IMR-90 (cell line): Measurements from ENCODE around the gene CCDC88B. TPM values are rescaled to one million over a fixed set of nuclear protein-coding genes. Genes with fewer than 3 reads are reported as not detected.

Source experiments
- ATAC-seq: fragments of 200-7000 bp; cut with Tn5 transposase; 2 replicates; pipeline ENCODE4 v1.9.1; 2020; ENCODE audit warnings: low read depth, mild to moderate bottlenecking, moderate library complexity
- BruUV-seq: library from RNA; stranded (reverse); fragments of 400-500 nt; replicated peaks from 2 replicates; lab custom pipeline; 2021; lab: Mats Ljungman, UMichigan
- CTCF ChIA-PET: fragments of 300-600 bp; formaldehyde crosslinking; extraction: SDS; loops from one replicate; lab custom pipeline; 2021; ENCODE audit warnings: antibody characterized with exemption; lab: Yijun Ruan, JAX
- POLR2A ChIA-PET: fragments of 300-600 bp; sonication (Branson Sonifier 250); formaldehyde crosslinking; loops from one replicate; lab custom pipeline; 2022; ENCODE audit warnings: antibody characterized with exemption; ENCODE audit not compliant: unreplicated experiment; lab: Charles Lee
- DNase-seq: peaks from one replicate; pipeline ENCODE4 v3.0.0; 2013
- H2AFZ ChIP-seq: replicated peaks from 2 replicates; pipeline ENCODE3; 2013; ENCODE audit warnings: low read length, mild to moderate bottlenecking; ENCODE audit not compliant: poor library complexity
- H2AK5ac ChIP-seq: 2 replicates; pipeline ENCODE4 v1.6.1; 2013; ENCODE audit warnings: low read depth, low read length, inconsistent platforms
- H2AK9ac ChIP-seq: replicated peaks from 2 replicates; pipeline ENCODE3; 2013; ENCODE audit warnings: mild to moderate bottlenecking, low read depth, low read length, moderate library complexity; ENCODE audit not compliant: poor library complexity
- H2BK120ac ChIP-seq: 2 replicates; pipeline ENCODE4 v1.6.1; 2013; ENCODE audit warnings: low read depth, low read length, inconsistent platforms
- H2BK15ac ChIP-seq: 3 replicates; pipeline ENCODE4 v1.6.1; 2013; ENCODE audit warnings: low read depth, low read length, inconsistent platforms
- H2BK20ac ChIP-seq: 2 replicates; pipeline ENCODE4 v1.6.1; 2013; ENCODE audit warnings: low read depth, mild to moderate bottlenecking, inconsistent platforms, low read length, moderate library complexity
- H2BK5ac ChIP-seq: 2 replicates; pipeline ENCODE4 v1.6.1; 2013; ENCODE audit warnings: mild to moderate bottlenecking, low read depth, low read length, inconsistent platforms; ENCODE audit not compliant: poor library complexity, severe bottlenecking
- H3K14ac ChIP-seq: replicated peaks from 2 replicates; pipeline ENCODE4 v1.6.1; 2013; ENCODE audit warnings: low read depth, low read length, inconsistent platforms
- H3K18ac ChIP-seq: 2 replicates; pipeline ENCODE4 v1.6.1; 2013; ENCODE audit warnings: low read depth, low read length, control low read depth
- H3K23ac ChIP-seq: 2 replicates; pipeline ENCODE4 v1.6.1; 2013; ENCODE audit warnings: low read depth, low read length, inconsistent platforms
- H3K27ac ChIP-seq: 2 replicates; pipeline ENCODE4 v1.5.1; 2013; ENCODE audit warnings: mild to moderate bottlenecking, control low read depth, low read length; ENCODE audit not compliant: insufficient read depth
- H3K27me3 ChIP-seq: 2 replicates; pipeline ENCODE4 v1.6.1; 2013; ENCODE audit warnings: low read length; ENCODE audit not compliant: control insufficient read depth, insufficient read depth
- H3K36me3 ChIP-seq: 2 replicates; pipeline ENCODE4 v1.6.1; 2013; ENCODE audit warnings: low read length, mixed read lengths; ENCODE audit not compliant: control insufficient read depth, insufficient read depth
- H3K4ac ChIP-seq: 2 replicates; pipeline ENCODE4 v1.6.1; 2013; ENCODE audit warnings: low read depth, low read length, inconsistent platforms
- H3K4me1 ChIP-seq: 2 replicates; pipeline ENCODE4 v1.6.1; 2013; ENCODE audit warnings: low read length, mixed read lengths; ENCODE audit not compliant: control insufficient read depth, insufficient read depth
- H3K4me2 ChIP-seq: 2 replicates; pipeline ENCODE4 v1.6.1; 2013; ENCODE audit warnings: low read depth, mild to moderate bottlenecking, control low read depth, low read length, moderate library complexity
- H3K4me3 ChIP-seq: 2 replicates; pipeline ENCODE4 v1.5.1; 2013; ENCODE audit warnings: low read depth, mild to moderate bottlenecking, control low read depth, low read length, moderate library complexity; ENCODE audit not compliant: insufficient read depth
- H3K56ac ChIP-seq: 2 replicates; pipeline ENCODE4 v1.6.1; 2013; ENCODE audit warnings: low read length, inconsistent platforms; ENCODE audit not compliant: insufficient read depth; ENCODE audit errors: extremely low read depth
- H3K79me1 ChIP-seq, 2 experiments: 2 replicates each; pipeline ENCODE4 v1.6.1; 2013; ENCODE audit warnings: low read length in 2 of 2, inconsistent platforms in 1 of 2, low read depth in 1 of 2
- H3K9ac ChIP-seq: 2 replicates; pipeline ENCODE4 v1.6.1; 2013; ENCODE audit warnings: low read depth, low read length, control low read depth
- H3K9me1 ChIP-seq: 2 replicates; pipeline ENCODE4 v1.6.1; 2013; ENCODE audit warnings: low read length, inconsistent platforms; ENCODE audit not compliant: insufficient read depth
- H3K9me3 ChIP-seq: 2 replicates; pipeline ENCODE4 v1.6.1; 2013; ENCODE audit warnings: low read length; ENCODE audit not compliant: control insufficient read depth, insufficient read depth
- H4K20me1 ChIP-seq: 2 replicates; pipeline ENCODE4 v1.6.1; 2013; ENCODE audit warnings: low read length, inconsistent platforms; ENCODE audit not compliant: insufficient read depth
- H4K5ac ChIP-seq: 2 replicates; pipeline ENCODE4 v1.6.1; 2013; ENCODE audit warnings: mild to moderate bottlenecking, low read depth, low read length, control low read depth
- H4K8ac ChIP-seq, 2 experiments: 2 replicates each; pipeline ENCODE4 v1.6.1; 2013; ENCODE audit warnings: low read depth in 2 of 2, low read length in 2 of 2, control low read depth in 1 of 2, inconsistent platforms in 1 of 2
- H4K91ac ChIP-seq: 2 replicates; pipeline ENCODE4 v1.6.1; 2013; ENCODE audit warnings: low read depth, low read length, inconsistent platforms; ENCODE audit not compliant: insufficient read depth
- BHLHE40 ChIP-seq: fragments of 150-350 bp; IDR thresholded peaks from 2 replicates; pipeline ENCODE4 v1.6.1; 2016; ENCODE audit warnings: mild to moderate bottlenecking, low read depth, low read length
- CEBPB ChIP-seq: IDR thresholded peaks from 2 replicates; pipeline ENCODE4 v1.6.1; 2012; ENCODE audit warnings: low read depth, low read length, improper control_type of control experiment
- CHD1 ChIP-seq: IDR thresholded peaks from 2 replicates; pipeline ENCODE4 v1.6.1; 2012; ENCODE audit warnings: low read depth, low read length, improper control_type of control experiment
- FOS ChIP-seq: fragments of 150-350 bp; IDR thresholded peaks from 2 replicates; pipeline ENCODE4 v1.6.1; 2016; ENCODE audit warnings: low read depth, low read length
- MAFK ChIP-seq: IDR thresholded peaks from 2 replicates; pipeline ENCODE4 v1.6.1; 2012; ENCODE audit warnings: low read depth, low read length, improper control_type of control experiment
- MAZ ChIP-seq: IDR thresholded peaks from 2 replicates; pipeline ENCODE4 v1.6.1; 2012; ENCODE audit warnings: low read depth, mild to moderate bottlenecking, low read length, improper control_type of control experiment, moderate library complexity, borderline replicate concordance
- MXI1 ChIP-seq: IDR thresholded peaks from 2 replicates; pipeline ENCODE4 v1.6.1; 2012; ENCODE audit warnings: low read depth, mild to moderate bottlenecking, low read length, moderate library complexity, borderline replicate concordance
- NFE2L2 ChIP-seq: fragments of 150-350 bp; IDR thresholded peaks from 2 replicates; pipeline ENCODE4 v1.6.1; 2016; ENCODE audit warnings: low read depth, mild to moderate bottlenecking, low read length
- POLR2A ChIP-seq: IDR thresholded peaks from 2 replicates; pipeline ENCODE4 v1.6.1; 2012; ENCODE audit warnings: mild to moderate bottlenecking, low read depth, low read length
- RAD21 ChIP-seq: IDR thresholded peaks from 2 replicates; pipeline ENCODE4 v1.6.1; 2012; ENCODE audit warnings: low read length, improper control_type of control experiment
- RCOR1 ChIP-seq: IDR thresholded peaks from 2 replicates; pipeline ENCODE4 v1.6.1; 2012; ENCODE audit warnings: mild to moderate bottlenecking, low read length, improper control_type of control experiment; ENCODE audit not compliant: insufficient replicate concordance
- RFX5 ChIP-seq: IDR thresholded peaks from 2 replicates; pipeline ENCODE4 v1.8.0; 2012; ENCODE audit warnings: low read depth, mild to moderate bottlenecking, low read length, moderate library complexity
- SMC3 ChIP-seq: fragments of 150-350 bp; IDR thresholded peaks from 2 replicates; pipeline ENCODE4 v1.6.1; 2016; ENCODE audit warnings: low read depth, mild to moderate bottlenecking, antibody characterized with exemption, low read length, moderate library complexity
- WGBS, 2 experiments: methylation state at CpG; one replicate each; pipeline versions ENCODE4 v1.1.5 to v1.1.7; 2013; ENCODE audit warnings: missing lambda C conversion rate in 2 of 2; ENCODE audit not compliant: insufficient read length in 1 of 2; ENCODE audit errors: extremely low coverage in 2 of 2; 5-methylcytosine and 5-hydroxymethylcytosine counted together
- dilution Hi-C: fragments of 300-500 bp; cut with HindIII; formaldehyde crosslinking; loops from one replicate; pipeline ENCODE4 v1.14.3; 2018; ENCODE audit warnings: low sequenced_read_pairs; ENCODE audit not compliant: unreplicated experiment
- in situ Hi-C: fragments of 300-500 bp; cut with MboI; formaldehyde crosslinking; loops from 3 replicates; pipeline ENCODE4 v1.14.3; 2019; ENCODE audit warnings: low sequenced_read_pairs, inconsistent platforms, mixed read lengths
- intact Hi-C: fragments of 100-400 bp; cut with micrococcal nuclease; formaldehyde crosslinking; loops from 2 replicates; pipeline ENCODE4 v1.10.0; 2022
- polyA plus RNA-seq, 3 experiments: library from polyadenylated mRNA; depleted of rRNA; stranded (reverse); fragments of >200 nt; gene quantifications; 2 replicates each; pipeline ENCODE4 v1.2.3, GENCODE V29; 2012; ENCODE audit warnings: low replicate concordance in 1 of 3
- total RNA-seq: library from RNA; depleted of rRNA; stranded (reverse); fragments of >200 nt; gene quantifications from 2 replicates; pipeline ENCODE4 v1.2.3, GENCODE V29; 2012
- TF ChIP-seq, protein P1 (sequence below): fragments of 150-350 bp; IDR thresholded peaks from 2 replicates; pipeline ENCODE4 v1.6.1; 2016; ENCODE audit warnings: low read depth, mild to moderate bottlenecking, low read length, moderate library complexity, borderline replicate concordance
- TF ChIP-seq, protein P2 (sequence below): conservative IDR thresholded peaks from 2 replicates; pipeline ENCODE4 v1.5.1; 2012; ENCODE audit warnings: mild to moderate bottlenecking, low read depth, low read length, improper control_type of control experiment
- TF ChIP-seq, protein P3 (sequence below): fragments of 150-350 bp; IDR thresholded peaks from 2 replicates; pipeline ENCODE4 v1.6.1; 2017; ENCODE audit warnings: mild to moderate bottlenecking, antibody characterized with exemption, low read length, low read depth

Gene CCDC88B
- total and polyA plus RNA-seq, 2 of the 4 experiments (the other 2 are of a cell fraction): 1.3 to 2.5 TPM

DNA sequence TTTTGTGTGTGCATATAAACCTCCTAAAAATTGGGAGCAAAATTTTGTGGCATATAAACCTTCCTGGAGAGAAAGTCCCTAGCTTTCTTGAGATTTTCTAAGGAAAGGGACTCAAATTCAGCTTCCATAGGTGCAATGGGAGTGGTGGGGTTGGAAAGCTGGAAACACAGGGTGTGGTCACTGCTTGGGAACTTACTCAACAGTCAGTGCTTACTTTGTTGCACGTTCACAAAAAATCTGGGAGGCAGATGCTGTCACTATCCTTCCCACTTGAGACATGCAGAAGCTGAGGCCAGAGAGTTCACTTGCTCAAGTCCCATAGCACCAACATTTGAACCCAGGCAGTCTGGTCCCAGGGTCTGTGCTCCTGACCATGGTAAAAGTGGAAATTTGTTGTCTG is 43.8 kb upstream of the CCDC88B start:
- no peak overlapping the region for H4K91ac ChIP-seq
- no peak overlapping the region for H2AFZ ChIP-seq
- H4K5ac ChIP-seq: no peak overlapping the region
- BruUV-seq: no TSS peak
- no peak overlapping the region for H2AK9ac ChIP-seq
- CTCF ChIA-PET: no interaction called here
- H2BK120ac ChIP-seq: no peak overlapping the region
- POLR2A ChIA-PET: no interaction called here
- no peak overlapping the region for H4K8ac ChIP-seq
- in situ Hi-C loops: no loop called here
- H3K14ac ChIP-seq: no peak overlapping the region
- H3K27ac ChIP-seq: no peak overlapping the region
- H2BK15ac ChIP-seq: no peak overlapping the region
- no peaks in the 10 kb centered on the region for H3K9me1 ChIP-seq
- dilution Hi-C loops: no loop called here
- no peak overlapping the region for H3K4me2 ChIP-seq
- H2BK5ac ChIP-seq: no peak overlapping the region
- H3K56ac ChIP-seq: no peak overlapping the region
- H3K27me3 ChIP-seq: peaks cover 94% of the 10 kb centered on the region
- H4K20me1 ChIP-seq: peaks cover 4% of the 10 kb centered on the region; the same call in 1 of the 2 replicates
- H3K9me3 ChIP-seq: no peaks in the 10 kb centered on the region
- H2BK20ac ChIP-seq: no peak overlapping the region
- H3K9ac ChIP-seq: no peak overlapping the region
- H2AK5ac ChIP-seq: no peak overlapping the region
- no peak overlapping the region for H3K4ac ChIP-seq
- no peaks in the 10 kb centered on the region for H3K36me3 ChIP-seq
- no peaks in the 10 kb centered on the region for H3K79me1 ChIP-seq
- H3K4me3 ChIP-seq: no peak overlapping the region
- no peak for ATAC-seq
- DNase-seq: no peak
- no peak overlapping the region for H3K18ac ChIP-seq
- intact Hi-C loops: no loop called here
- TF ChIP-seq BHLHE40 (no peak), SMC3 (no peak), RFX5 (no peak), NFE2L2 (no peak), RCOR1 (no peak), RAD21 (no peak), POLR2A (no peak), MXI1 (no peak), MAFK (no peak), CHD1 (no peak), CEBPB (no peak), FOS (no peak), MAZ (no peak)
- TF ChIP-seq, protein P1, sequence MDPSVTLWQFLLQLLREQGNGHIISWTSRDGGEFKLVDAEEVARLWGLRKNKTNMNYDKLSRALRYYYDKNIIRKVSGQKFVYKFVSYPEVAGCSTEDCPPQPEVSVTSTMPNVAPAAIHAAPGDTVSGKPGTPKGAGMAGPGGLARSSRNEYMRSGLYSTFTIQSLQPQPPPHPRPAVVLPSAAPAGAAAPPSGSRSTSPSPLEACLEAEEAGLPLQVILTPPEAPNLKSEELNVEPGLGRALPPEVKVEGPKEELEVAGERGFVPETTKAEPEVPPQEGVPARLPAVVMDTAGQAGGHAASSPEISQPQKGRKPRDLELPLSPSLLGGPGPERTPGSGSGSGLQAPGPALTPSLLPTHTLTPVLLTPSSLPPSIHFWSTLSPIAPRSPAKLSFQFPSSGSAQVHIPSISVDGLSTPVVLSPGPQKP: no peak
- TF ChIP-seq, protein P2, sequence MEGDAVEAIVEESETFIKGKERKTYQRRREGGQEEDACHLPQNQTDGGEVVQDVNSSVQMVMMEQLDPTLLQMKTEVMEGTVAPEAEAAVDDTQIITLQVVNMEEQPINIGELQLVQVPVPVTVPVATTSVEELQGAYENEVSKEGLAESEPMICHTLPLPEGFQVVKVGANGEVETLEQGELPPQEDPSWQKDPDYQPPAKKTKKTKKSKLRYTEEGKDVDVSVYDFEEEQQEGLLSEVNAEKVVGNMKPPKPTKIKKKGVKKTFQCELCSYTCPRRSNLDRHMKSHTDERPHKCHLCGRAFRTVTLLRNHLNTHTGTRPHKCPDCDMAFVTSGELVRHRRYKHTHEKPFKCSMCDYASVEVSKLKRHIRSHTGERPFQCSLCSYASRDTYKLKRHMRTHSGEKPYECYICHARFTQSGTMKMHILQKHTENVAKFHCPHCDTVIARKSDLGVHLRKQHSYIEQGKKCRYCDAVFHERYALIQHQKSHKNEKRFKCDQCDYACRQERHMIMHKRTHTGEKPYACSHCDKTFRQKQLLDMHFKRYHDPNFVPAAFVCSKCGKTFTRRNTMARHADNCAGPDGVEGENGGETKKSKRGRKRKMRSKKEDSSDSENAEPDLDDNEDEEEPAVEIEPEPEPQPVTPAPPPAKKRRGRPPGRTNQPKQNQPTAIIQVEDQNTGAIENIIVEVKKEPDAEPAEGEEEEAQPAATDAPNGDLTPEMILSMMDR: no peak
- TF ChIP-seq, protein P3, sequence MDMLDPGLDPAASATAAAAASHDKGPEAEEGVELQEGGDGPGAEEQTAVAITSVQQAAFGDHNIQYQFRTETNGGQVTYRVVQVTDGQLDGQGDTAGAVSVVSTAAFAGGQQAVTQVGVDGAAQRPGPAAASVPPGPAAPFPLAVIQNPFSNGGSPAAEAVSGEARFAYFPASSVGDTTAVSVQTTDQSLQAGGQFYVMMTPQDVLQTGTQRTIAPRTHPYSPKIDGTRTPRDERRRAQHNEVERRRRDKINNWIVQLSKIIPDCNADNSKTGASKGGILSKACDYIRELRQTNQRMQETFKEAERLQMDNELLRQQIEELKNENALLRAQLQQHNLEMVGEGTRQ: no peak
- H3K23ac ChIP-seq: no peak overlapping the region
- 0% methylated on average over 1 of the region's 1 CpG; no CpG with 5 or more reads in 1 of the 2 experiments for WGBS, 2 experiments
- H3K4me1 ChIP-seq: peaks cover 8% of the 10 kb centered on the region
